Measurements from ENCODE around the gene CEP112.

CEP112 gene

GRCh38 chr17:66056148-66056547 is 135.8 kb downstream of the CEP112 start:
- no peak for DNase-seq

DNA sequence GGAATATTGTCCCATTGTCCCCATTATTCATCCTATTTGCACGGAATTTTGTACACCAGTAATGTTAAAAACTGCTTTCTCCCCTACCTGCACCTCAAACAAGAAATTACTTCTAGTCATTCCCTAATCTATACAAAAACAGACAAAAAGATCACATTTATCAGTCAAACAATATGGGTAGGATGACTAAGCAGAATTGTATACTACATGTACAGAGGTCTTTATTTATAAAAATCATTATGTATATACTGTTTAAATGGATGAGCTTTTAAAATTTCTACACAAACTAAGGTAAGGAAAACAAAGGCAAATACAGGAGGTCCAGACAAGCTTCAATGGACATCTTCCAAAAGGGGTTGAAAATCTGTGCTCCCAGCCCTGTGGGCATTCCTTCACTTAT is 137.7 kb downstream of the CEP112 start:
- DNase-seq: no peak

GRCh38 chr17:66044083-66044482 is 147.8 kb downstream of the CEP112 start:
- no peak for DNase-seq

DNA sequence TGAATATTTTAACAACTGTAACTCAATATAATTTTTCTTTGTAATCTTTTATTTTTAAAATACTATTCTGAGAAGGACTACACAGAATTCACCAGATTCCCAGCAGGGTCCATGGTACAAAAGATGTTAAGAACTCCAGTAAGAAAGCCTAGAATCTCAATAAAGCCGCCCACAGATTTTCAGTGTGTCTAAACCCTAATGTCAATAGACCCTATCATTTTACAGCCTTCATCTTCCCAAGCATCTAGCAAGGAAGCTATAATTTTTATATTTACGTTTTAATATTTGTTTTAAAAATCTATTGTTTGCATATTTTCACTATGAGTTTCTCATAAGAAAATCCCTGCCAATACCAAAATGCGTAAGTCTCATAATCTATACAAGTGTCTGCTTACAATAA is 148.5 kb downstream of the CEP112 start:
- no peak for DNase-seq

DNA sequence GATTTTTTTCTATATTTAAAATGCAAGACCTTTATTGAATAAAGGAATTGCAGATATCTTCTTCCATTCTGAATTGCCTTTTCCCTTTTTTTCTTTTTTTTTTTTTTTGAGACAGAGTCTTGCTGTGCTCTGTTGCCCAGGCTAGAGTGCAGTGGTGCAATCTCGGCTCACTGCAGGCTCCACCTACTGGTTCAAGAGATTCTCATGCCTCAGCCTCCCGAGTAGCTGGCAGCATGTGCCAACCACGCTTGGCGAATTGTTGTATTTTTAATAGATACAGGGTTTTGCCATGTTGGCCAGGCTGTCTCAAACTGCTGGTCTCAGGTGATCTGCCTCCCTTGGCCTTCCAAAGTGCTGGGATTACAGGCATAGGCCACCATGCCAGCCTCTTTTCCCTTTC is 151.5 kb downstream of the CEP112 start:
- DNase-seq: no peak

- DNase-seq: no peak
Measured at GRCh38 chr17:66038125-66038524, 153.8 kb downstream of the CEP112 start.

DNA sequence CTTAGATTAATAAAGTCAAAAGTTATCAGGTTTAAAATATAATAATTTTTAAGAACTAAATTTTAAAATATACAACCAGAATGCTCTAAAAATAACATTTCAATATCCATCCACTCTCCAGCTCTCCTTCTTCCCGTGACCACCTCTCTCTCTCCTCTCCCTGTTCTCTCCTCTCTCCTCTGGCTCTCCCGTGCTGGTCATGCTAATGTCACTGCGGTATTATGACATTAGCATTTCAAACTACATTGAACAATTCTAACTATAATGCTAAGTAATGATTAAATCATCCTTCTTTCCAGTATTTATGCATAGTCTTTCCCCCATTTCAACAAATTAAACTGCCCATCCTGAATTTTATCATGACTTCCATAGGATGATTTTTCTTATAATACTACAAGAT is 154.7 kb downstream of the CEP112 start:
- no peak for DNase-seq

GRCh38 chr17:66032082-66032712 is 159.7 kb downstream of the CEP112 start:
- peak; percentile 86 for DNase-seq

DNA sequence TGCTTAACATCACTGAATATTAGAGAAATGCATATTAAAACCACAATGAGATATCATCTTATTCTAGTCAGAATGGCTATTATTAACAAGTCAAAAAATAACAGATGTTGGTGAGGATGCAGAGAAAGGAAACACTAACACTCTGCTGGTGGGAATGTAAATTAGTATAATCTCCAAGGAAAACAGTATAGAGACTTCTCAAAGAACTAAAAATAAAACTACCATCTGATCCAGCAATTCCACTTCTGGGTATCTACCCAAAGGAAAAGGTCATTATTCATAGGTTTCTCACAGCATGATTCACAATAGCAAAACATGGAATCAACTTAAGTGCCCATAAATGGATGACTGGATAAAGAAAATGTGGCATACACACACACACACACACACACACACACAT is 166.4 kb downstream of the CEP112 start:
- DNase-seq: no peak

GRCh38 chr17:66021757-66022156 is 170.2 kb downstream of the CEP112 start:
- no peak for DNase-seq

DNA sequence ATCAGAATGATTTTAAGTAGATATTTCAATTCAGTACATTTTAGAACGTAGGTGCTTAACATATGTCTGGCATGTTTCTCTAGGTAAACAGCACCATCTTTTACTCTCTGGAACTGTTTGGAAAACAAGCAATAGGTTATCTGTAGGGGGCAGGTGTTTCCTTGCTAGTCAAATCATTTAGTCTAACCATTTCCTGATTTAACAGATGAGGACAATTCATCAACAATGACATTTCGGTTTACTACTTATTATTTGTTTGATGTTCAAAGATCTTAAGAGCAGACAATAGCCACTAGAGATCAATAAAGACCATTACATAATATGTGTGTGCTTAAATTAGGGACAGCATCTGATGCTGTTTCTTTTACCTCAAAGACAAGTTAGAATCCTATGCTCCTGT is 173.1 kb downstream of the CEP112 start:
- no peak for DNase-seq

DNA sequence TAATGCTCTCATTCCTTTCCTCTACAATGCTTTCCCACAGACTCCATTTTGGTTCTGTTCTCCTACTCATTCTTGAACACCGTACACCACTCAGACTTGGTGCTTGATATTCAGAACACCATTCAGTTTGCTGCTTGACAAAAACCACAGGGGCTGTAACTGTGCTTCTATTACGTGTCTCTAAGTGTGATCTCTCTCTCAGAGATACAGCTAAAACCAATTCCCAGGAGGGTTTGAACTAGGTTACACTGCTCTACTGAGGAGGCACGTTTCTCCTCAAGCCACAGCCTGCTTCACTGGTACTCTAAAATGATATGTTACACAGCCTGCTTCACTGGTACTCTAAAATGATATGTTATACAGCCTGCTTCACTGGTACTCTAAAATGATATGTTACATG is 175.7 kb downstream of the CEP112 start:
- no peak for DNase-seq

- no peak for DNase-seq
Measured at GRCh38 chr17:66008680-66009079, 183.3 kb downstream of the CEP112 start.

DNA sequence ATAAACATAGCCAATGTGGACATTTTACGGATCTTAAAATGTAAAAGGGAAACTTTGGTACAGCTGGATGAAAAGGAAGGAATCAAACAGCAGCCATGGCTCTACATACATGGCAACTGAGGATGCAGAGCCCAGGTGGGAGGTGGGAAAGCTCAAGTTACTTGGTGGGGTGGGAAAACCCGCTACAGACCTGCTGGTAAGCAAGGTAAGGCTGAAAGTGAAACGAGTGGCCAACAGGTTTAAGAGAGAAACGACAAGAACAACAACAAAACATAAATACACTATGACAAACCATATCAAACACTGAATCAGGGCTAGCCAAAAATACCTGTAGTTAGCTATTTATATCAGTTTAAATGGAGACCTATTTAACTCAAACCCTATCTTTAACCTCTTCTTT is 185.3 kb downstream of the CEP112 start:
- no peak for DNase-seq

GRCh38 chr17:66002812-66003211 is 189.1 kb downstream of the CEP112 start:
- DNase-seq: no peak

DNA sequence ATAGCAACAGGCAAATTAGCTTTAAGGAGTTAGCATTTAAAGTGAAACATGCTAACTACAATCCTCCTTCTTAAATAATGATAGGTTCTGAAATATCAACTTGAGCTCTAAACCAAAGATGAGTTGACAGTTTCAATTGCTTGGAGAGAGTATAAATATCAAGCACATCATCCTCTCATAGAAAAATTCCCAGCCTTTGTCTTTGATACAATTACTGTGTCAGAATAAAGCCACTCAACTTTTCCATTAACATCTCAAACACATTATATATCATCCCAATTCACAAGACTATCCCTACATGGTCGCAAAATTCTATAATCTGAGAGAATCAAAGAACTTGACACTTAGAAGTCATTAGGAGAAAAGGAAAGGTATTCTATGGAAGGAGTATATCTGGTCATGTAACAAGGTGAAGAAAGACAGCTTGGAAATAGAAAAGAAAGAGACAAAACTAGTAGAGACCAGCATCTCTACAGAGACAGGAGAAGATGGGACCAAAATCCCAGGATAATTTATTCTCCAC is 189.8 kb downstream of the CEP112 start:
- DNase-seq: no peak

DNA sequence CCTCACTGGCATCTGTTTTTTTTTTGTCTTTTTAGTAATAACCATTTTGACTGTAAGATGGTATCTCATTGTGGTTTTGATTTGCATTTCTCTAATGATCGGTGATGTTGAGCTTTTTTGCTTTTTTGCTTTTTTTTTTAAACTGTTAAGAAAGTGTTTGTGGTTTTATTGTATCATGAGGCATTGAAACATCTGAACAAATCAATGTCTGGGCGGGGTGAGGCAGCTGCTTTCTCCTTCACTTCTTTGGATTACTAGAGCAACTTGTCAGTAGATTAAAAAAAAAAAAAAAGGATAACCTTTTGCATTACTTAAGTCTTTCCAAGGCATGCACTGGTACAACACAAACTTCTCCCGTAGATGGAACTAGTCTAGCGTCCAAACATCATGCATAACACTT is 191.7 kb downstream of the CEP112 start:
- no peak for DNase-seq

GRCh38 chr17:65998675-65999074 is 193.3 kb downstream of the CEP112 start:
- no peak for DNase-seq

GRCh38 chr17:65994679-65995078 is 197.3 kb downstream of the CEP112 start:
- no peak for DNase-seq

DNA sequence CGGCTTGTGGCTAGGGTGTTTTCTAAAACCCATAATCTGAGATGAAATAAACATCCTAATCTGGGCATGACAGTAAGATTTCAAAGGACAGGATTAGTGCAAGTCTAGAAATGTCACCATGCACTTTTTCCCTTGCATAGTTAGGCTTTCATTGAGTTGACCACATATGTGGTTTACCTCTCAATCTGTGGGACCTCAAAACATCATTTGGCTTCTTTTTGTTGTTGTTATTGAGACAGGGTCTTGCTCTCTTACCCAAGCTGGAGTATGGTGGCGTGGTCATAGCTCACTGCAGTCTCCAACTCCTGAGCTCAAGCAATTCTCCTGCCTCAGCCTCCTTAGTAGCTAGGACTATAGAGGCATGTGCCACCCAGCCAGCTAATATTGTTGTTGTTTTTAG is 197.8 kb downstream of the CEP112 start:
- DNase-seq: no peak

DNA sequence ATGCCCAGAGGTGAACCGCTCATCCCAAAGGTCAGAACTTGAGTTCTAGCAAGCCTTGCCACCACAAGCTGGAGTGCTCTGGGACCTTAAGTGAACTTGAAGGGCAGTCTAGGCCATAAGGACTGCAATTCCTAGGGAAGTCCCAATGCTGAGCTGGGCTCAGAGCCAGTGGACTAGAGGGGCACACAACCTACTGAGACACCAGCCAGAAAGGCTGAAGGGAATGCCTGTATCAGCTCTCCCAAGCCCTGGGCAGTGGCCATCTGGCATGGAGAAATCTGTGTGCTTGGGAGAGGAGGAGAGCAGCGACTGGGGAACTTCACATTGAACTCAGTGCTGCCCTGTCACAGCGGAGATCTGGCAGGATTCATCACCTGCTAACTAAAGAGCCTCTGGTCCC is 201.3 kb downstream of the CEP112 start:
- no peak for DNase-seq

GRCh38 chr17:65988451-65988850 is 203.5 kb downstream of the CEP112 start:
- DNase-seq: no peak

DNA sequence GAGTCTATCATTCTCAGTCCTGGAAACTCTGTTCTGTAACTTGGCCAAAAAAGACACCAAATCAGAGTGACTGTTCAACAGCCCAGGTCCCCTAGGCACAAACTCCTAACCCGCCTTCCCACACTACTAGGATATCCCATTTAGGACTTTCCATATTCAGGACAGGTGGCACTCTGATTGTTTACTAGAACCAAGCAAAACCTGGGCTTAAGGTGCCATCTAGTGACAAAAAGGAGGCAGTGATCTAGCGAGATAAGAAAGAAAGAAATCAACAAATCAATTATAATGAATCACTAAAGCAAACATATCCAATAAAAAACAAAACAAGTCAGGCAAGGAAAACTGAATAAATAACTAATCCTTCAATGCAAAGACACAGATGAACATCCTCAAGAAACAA is 203.9 kb downstream of the CEP112 start:
- peak; percentile 32 for DNase-seq

DNA sequence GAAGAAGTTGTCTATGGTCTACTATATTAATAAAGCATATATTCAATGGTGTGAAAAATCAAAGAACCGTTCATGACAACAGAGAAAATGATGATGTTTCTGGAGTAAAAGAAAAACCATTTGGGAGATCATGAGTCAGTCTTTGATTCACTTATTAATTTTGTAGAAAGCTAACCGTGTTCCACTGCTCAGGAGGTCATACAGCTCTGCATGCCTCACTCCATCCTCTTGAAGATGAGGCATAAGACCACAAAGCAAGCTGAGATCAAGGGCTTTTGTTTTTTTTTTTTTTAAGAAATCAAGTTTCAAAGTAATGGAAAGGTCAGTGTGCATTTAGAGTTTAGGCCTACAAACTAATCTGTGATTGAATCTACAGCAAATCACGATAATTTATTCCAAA is 206.4 kb downstream of the CEP112 start:
- DNase-seq: no peak

DNA sequence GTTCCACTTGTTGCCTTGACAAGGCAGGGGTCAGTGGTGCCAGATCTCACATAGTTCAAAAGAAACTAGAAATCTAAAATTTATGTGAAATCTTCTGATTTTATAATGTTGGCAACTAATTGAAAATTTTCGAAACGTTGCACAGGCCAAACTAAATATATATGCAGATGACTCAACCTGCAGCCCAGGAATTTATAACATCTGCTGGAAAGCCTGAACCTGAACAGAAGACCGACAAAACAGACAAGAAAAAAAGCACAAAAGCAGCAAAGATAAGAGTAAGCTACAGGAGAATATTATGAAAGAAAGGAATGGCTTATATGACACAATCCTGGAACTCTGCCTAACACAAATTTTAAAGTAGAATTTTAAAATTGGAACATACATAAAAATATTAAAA is 207.6 kb downstream of the CEP112 start:
- no peak for DNase-seq

- no peak for DNase-seq
Measured at GRCh38 chr17:65978871-65979270, 213.1 kb downstream of the CEP112 start.

Data from activated CD4-positive, alpha-beta T cell treated with anti-CD3 and anti-CD28 coated beads, Interleukin-10, Interleukin-2, amounts not matched to agents 100 ng/mL and 50 ng/mL, durations not matched to agents 16 hours and 8 hours (primary cell).